ENCODE measurements around the gene MMS19. TPM values are rescaled to one million over a fixed set of nuclear protein-coding genes. Genes with fewer than 3 reads are reported as not detected.

MMS19 gene
- total RNA-seq, 1 donor from 2014 or later = 88.7 TPM

DNA sequence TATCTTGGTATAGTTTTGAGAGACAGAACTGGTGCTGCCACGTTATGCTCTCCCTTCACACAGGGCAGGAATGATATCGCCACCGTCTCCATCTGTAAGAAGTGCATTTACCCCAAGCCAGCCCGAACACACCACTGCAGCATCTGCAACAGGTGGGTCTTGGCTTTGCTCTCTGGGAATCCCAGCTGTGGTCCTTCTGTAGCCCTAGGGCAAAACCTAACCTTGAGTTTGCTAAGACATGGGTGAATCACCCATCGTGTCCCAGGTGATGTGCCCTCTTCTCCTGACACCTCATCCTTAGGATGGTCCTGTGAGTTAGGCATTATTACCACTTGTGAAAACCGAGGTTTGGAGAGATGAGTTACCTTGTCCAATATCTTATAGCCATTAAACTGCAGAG is 45.9 kb downstream of the MMS19 start:
- TF ChIP-seq, protein P1, sequence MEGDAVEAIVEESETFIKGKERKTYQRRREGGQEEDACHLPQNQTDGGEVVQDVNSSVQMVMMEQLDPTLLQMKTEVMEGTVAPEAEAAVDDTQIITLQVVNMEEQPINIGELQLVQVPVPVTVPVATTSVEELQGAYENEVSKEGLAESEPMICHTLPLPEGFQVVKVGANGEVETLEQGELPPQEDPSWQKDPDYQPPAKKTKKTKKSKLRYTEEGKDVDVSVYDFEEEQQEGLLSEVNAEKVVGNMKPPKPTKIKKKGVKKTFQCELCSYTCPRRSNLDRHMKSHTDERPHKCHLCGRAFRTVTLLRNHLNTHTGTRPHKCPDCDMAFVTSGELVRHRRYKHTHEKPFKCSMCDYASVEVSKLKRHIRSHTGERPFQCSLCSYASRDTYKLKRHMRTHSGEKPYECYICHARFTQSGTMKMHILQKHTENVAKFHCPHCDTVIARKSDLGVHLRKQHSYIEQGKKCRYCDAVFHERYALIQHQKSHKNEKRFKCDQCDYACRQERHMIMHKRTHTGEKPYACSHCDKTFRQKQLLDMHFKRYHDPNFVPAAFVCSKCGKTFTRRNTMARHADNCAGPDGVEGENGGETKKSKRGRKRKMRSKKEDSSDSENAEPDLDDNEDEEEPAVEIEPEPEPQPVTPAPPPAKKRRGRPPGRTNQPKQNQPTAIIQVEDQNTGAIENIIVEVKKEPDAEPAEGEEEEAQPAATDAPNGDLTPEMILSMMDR (conservative IDR thresholded peaks at IDR 0.05) = no peak
- Mint-ChIP-seq H3K9me3 (no peaks in the 10 kb centered on the region), H3K4me1 (peaks cover 23% of the 10 kb centered on the region), H3K27ac (ENCODE audit: unreplicated experiment) (no peak overlapping the region), H3K36me3 (ENCODE audit: low read depth) (peaks cover 22% of the 10 kb centered on the region), H3K4me3 (peak overlapping the region; percentile 10), H3K27me3 (ENCODE audit: low read depth) (no peaks in the 10 kb centered on the region)
- no peak for DNase-seq (ENCODE audit: low read depth, low spot score)

- TF ChIP-seq, protein P1 (conservative IDR thresholded peaks at IDR 0.05) = no peak
- peak overlapping the region; percentile 10 for H3K4me3 Mint-ChIP-seq
Observed at GRCh38 chr10:97451605-97452004, 46.6 kb downstream of the MMS19 start.

GRCh38 chr10:97450828-97451227 is 47.4 kb downstream of the MMS19 start:
- Mint-ChIP-seq H3K36me3 (ENCODE audit: low read depth) (peaks cover 22% of the 10 kb centered on the region), H3K27ac (ENCODE audit: unreplicated experiment) (no peak overlapping the region), H3K4me3 (peak overlapping the region; percentile 81), H3K4me1 (peaks cover 38% of the 10 kb centered on the region), H3K9me3 (no peaks in the 10 kb centered on the region), H3K27me3 (ENCODE audit: low read depth) (no peaks in the 10 kb centered on the region)
- DNase-seq (ENCODE audit: low read depth, low spot score) = no peak
- TF ChIP-seq, protein P1 (conservative IDR thresholded peaks at IDR 0.05) = no peak

More at GRCh38 chr10:97451605-97452004, 46.6 kb downstream of the MMS19 start:
- Mint-ChIP-seq H3K4me1 (peaks cover 31% of the 10 kb centered on the region), H3K36me3 (ENCODE audit: low read depth) (peaks cover 22% of the 10 kb centered on the region), H3K27me3 (ENCODE audit: low read depth) (no peaks in the 10 kb centered on the region), H3K9me3 (no peaks in the 10 kb centered on the region), H3K27ac (ENCODE audit: unreplicated experiment) (no peak overlapping the region)
- DNase-seq (ENCODE audit: low read depth, low spot score) = no peak

DNA sequence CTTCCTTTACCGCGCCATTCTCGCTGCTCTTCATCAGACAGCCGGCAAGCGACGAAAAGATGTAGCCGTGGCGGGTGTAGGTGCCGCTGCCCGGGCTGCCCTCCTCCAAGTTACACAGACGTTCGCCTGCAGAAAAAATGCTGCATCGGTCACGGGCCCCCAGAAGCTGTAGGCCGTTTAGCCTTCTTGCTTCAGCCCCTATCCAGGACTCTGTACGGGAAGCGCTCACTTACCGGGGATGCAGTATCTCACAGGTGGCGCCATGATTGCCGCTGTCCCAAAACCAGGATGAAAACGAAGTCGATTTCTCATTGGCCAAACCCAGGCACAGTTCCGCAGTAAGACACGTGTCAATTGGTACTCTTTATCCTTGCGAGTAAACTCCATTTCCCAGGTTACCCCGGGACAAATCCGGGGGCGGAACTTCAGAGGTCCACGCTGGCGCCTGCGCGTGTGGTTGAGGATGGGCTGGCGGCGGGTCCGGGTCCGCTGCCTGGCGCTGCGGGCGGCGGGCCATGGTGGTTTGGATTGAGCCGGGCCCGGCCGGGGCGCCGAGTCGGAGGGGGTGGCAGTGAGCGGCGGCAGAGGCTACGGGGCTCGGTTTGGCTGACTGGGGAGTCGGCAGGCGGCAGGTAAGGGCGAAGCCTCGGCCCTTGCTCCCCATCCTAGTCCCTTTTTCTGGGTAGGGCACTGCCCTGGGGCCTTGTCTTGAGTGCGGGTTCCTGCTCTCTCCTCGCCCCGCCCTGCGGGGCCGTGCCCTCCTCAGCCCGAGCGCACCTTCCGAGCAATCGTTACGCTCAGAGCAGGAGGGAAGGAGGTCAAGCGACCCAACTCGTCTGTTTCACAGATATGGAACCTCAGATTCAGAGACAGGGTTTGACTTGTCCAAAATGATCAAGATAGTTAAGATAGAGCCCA is 52.2 kb downstream of the MMS19 start, which contains the start of the genes EXOSC1 and ZDHHC16:
Gene EXOSC1, minus strand, starts transcription at position 285 of the 918 bp plus-strand sequence. Its CDS starts 21 bp downstream, at position 264.
Gene ZDHHC16, plus strand, starts transcription at position 454 of the 918 bp plus-strand sequence. CDS start 5,501 bp downstream, outside the sequence.
- Mint-ChIP-seq H3K9me3 (no peaks in the 10 kb centered on the region), H3K36me3 (ENCODE audit: low read depth) (peaks cover 11% of the 10 kb centered on the region), H3K4me1 (peaks cover 54% of the 10 kb centered on the region), H3K27me3 (ENCODE audit: low read depth) (no peaks in the 10 kb centered on the region), H3K4me3 (peak within 1 kb of the TSS; percentile 100), H3K27ac (ENCODE audit: unreplicated experiment) (peak within 1 kb of the TSS; percentile 88)
- peak; percentile 85 for DNase-seq (ENCODE audit: low read depth, low spot score)
- TF ChIP-seq, protein P1 (conservative IDR thresholded peaks at IDR 0.05) = no peak

- TF ChIP-seq, protein P1 (conservative IDR thresholded peaks at IDR 0.05) = no peak
- Mint-ChIP-seq H3K9me3 (no peaks in the 10 kb centered on the region), H3K27ac (ENCODE audit: unreplicated experiment) (peak overlapping the region; percentile 88), H3K27me3 (ENCODE audit: low read depth) (no peaks in the 10 kb centered on the region), H3K4me1 (peaks cover 48% of the 10 kb centered on the region), H3K36me3 (ENCODE audit: low read depth) (peaks cover 5% of the 10 kb centered on the region), H3K4me3 (peak overlapping the region; percentile 100)
- DNase-seq (ENCODE audit: low read depth, low spot score) = no peak
Observed at GRCh38 chr10:97445357-97445721, 52.9 kb downstream of the MMS19 start.

Data from neural crest cell (in vitro differentiated cells).